ENCODE measurements around the gene CFAP77. TPM values are rescaled to one million over a fixed set of nuclear protein-coding genes. Genes with fewer than 3 reads are reported as not detected.

CFAP77 gene
- total and polyA plus RNA-seq, 9 of the 15 experiments (the other 6 are each of a cell fraction or from before 2014, with no cell fraction given): not detected

- H3K4me3 ChIP-seq: no peak overlapping the region
- H3K4me1 ChIP-seq (replicated peaks in 1 of 2; ENCODE audit: control insufficient read depth in 2 of 2, insufficient read depth in 2 of 2, low read length in 2 of 2): no peaks in the 10 kb centered on the region
- H3K36me3 ChIP-seq (ENCODE audit: control insufficient read depth, insufficient read depth, low read length): no peaks in the 10 kb centered on the region
- WGBS (ENCODE audit: insufficient coverage, low coverage, missing lambda C conversion rate): 3% methylated on average over 14 of the region's 14 CpGs
- H3K79me2 ChIP-seq (ENCODE audit: control insufficient read depth, insufficient read depth, low read length): no peaks in the 10 kb centered on the region
- H3K27me3 ChIP-seq (ENCODE audit: control insufficient read depth in 2 of 2, insufficient read depth in 2 of 2, low read length in 2 of 2): peaks cover 41 to 66% of the 10 kb centered on the region in 2 experiments
- no peak overlapping the region for H2AFZ ChIP-seq (ENCODE audit: low read depth, low read length)
- H3K9ac ChIP-seq (ENCODE audit: insufficient read depth in 1 of 2, low read depth in 2 of 2, low read length in 2 of 2): no peak overlapping the region
- no peak overlapping the region for H3K4me2 ChIP-seq (ENCODE audit: insufficient read depth, low read length)
- in situ Hi-C loops (cut with MboI): no loop called here
- TF ChIP-seq FOXK2 (conservative IDR thresholded peaks at IDR 0.05 in 1 of 2, IDR thresholded peaks at IDR 0.05 in 1 of 2; ENCODE audit: low read depth in 2 of 2) (no peak), ADNP (tag; IDR thresholded peaks at IDR 0.05) (no peak), NCOR1 (IDR thresholded peaks at IDR 0.05) (no peak)
- CTCF ChIA-PET (ENCODE audit: low intra/inter-chr PET ratio): no interaction called here
- POLR2A ChIA-PET: interaction anchor here (0.8 kb wide), 1 partner anchor 11 kb away, joined by 3 read pairs; no protein-coding TSS in a partner anchor
- ATAC-seq (no peak), DNase-seq (ENCODE audit: extremely low read depth in 1 of 4, low spot score in 3 of 4) (no peak), FAIRE-seq (no peak)
- no peaks in the 10 kb centered on the region for H4K20me1 ChIP-seq (replicated peaks; ENCODE audit: control insufficient read depth, insufficient read depth, low read length)
- intact Hi-C loops (cut with micrococcal nuclease): no loop called here
- no peaks in the 10 kb centered on the region for H3K9me3 ChIP-seq (replicated peaks; ENCODE audit: control insufficient read depth, insufficient read depth, low read depth, low read length)
- no peaks in the 10 kb centered on the region for H3K9me1 ChIP-seq (ENCODE audit: control insufficient read depth, insufficient read depth, low read length)
- BruUV-seq (replicated peaks): no TSS peak
- no peak overlapping the region for H3K27ac ChIP-seq (ENCODE audit: extremely low read depth, low read depth, low read length)
Measured at GRCh38 chr9:132474253-132474652, 64.2 kb downstream of the CFAP77 start.

- no peak overlapping the region for H3K4me3 ChIP-seq
- FAIRE-seq (no peak), ATAC-seq (no peak), DNase-seq (ENCODE audit: extremely low read depth in 1 of 4, low spot score in 3 of 4) (no peak)
- WGBS (ENCODE audit: insufficient coverage, low coverage, missing lambda C conversion rate): 0% methylated on average over 15 of the region's 15 CpGs
- no peaks in the 10 kb centered on the region for H3K9me3 ChIP-seq (replicated peaks; ENCODE audit: control insufficient read depth, insufficient read depth, low read depth, low read length)
- H3K4me1 ChIP-seq (replicated peaks in 1 of 2; ENCODE audit: control insufficient read depth in 2 of 2, insufficient read depth in 2 of 2, low read length in 2 of 2): no peaks in the 10 kb centered on the region; a peak in 1 of 5 replicates
- H3K79me2 ChIP-seq (ENCODE audit: control insufficient read depth, insufficient read depth, low read length): no peaks in the 10 kb centered on the region
- H3K27ac ChIP-seq (ENCODE audit: extremely low read depth, low read depth, low read length): no peak overlapping the region
- H3K9me1 ChIP-seq (ENCODE audit: control insufficient read depth, insufficient read depth, low read length): no peaks in the 10 kb centered on the region
- H2AFZ ChIP-seq (ENCODE audit: low read depth, low read length): no peak overlapping the region
- in situ Hi-C loops (cut with MboI) (no loop called here), intact Hi-C loops (cut with micrococcal nuclease) (no loop called here)
- ChIA-PET CTCF (ENCODE audit: low intra/inter-chr PET ratio) (no interaction called here), POLR2A (no interaction called here)
- H3K9ac ChIP-seq (ENCODE audit: insufficient read depth in 1 of 2, low read depth in 2 of 2, low read length in 2 of 2): no peak overlapping the region
- no peaks in the 10 kb centered on the region for H3K36me3 ChIP-seq (ENCODE audit: control insufficient read depth, insufficient read depth, low read length)
- peaks cover 44 to 76% of the 10 kb centered on the region in 2 experiments for H3K27me3 ChIP-seq (ENCODE audit: control insufficient read depth in 2 of 2, insufficient read depth in 2 of 2, low read length in 2 of 2)
- no peak overlapping the region for H3K4me2 ChIP-seq (ENCODE audit: insufficient read depth, low read length)
- H4K20me1 ChIP-seq (replicated peaks; ENCODE audit: control insufficient read depth, insufficient read depth, low read length): no peaks in the 10 kb centered on the region
- no TSS peak for BruUV-seq (replicated peaks)
- TF ChIP-seq REST (IDR thresholded peaks at IDR 0.05; ENCODE audit: borderline replicate concordance) (no peak), REST (CRISPR knock-in tag; IDR thresholded peaks at IDR 0.05; ENCODE audit: low read depth) (no peak), TAF1 (IDR thresholded peaks at IDR 0.05; ENCODE audit: control insufficient read depth, extremely low read depth, insufficient read depth, low read length, severe bottlenecking) (no peak), HDGF (IDR thresholded peaks at IDR 0.05) (no peak)
Measured at GRCh38 chr9:132478353-132479050, 68.5 kb downstream of the CFAP77 start.

Data from K562 (cell line).